Esophagus muscularis mucosa (tissue), 4 donors: ENCODE measurements around the gene MEPE. TPM values are rescaled to one million over a fixed set of nuclear protein-coding genes. Genes with fewer than 3 reads are reported as not detected.
A peak's percentile ranks its signal among the peaks of the same experiment; 100 is the strongest.

ENCODE experiments used
- DNase-seq: peaks from one replicate; pipeline ENCODE4 v3.0.0-alpha.2; 2017; ENCODE audit errors: extremely low spot score
- H3K27ac ChIP-seq, 4 donors: fragments of 200-600 bp; sonication (generic); replicated peaks in 1 of 4; 1 replicate in 3 of 4; 2 replicates in 1 of 4; pipeline ENCODE4 v1.5.1; 2016 to 2019; ENCODE audit warnings: mild to moderate bottlenecking in 1 of 4
- H3K27me3 ChIP-seq, 4 donors: fragments of 200-600 bp; sonication (generic); one replicate each; pipeline versions ENCODE4 v1.5.1 to v1.6.0; 2016 to 2019
- H3K36me3 ChIP-seq, 4 donors: fragments of 200-600 bp; sonication (generic); one replicate each; pipeline ENCODE4 v1.5.1; 2016 to 2019
- H3K4me1 ChIP-seq, 4 donors: fragments of 200-600 bp; sonication (generic); one replicate each; pipeline ENCODE4 v1.5.1; 2016 to 2019
- H3K4me3 ChIP-seq, 4 donors: fragments of 200-600 bp; sonication (generic); 1 replicate in 2 of 4; 2 replicates in 2 of 4; pipeline ENCODE4 v1.5.1; 2016 to 2019; ENCODE audit warnings: mild to moderate bottlenecking in 4 of 4, moderate library complexity in 1 of 4
- H3K9me3 ChIP-seq, 4 donors: fragments of 200-600 bp; sonication (generic); 1 replicate in 3 of 4; 2 replicates in 1 of 4; pipeline ENCODE4 v1.5.1; 2016 to 2019
- CTCF ChIP-seq, 3 experiments: fragments of 200-600 bp in 2 of 3; fragments of 450-650 bp in 1 of 3; sonication (generic) in 2 of 3; IDR thresholded peaks; one replicate each; pipeline ENCODE4 v1.5.1; 2017 to 2019; ENCODE audit warnings: antibody characterized with exemption in 3 of 3, mild to moderate bottlenecking in 2 of 3, moderate library complexity in 1 of 3
- EP300 ChIP-seq: sonication (generic); formaldehyde crosslinking; IDR thresholded peaks from one replicate; pipeline ENCODE4 v1.6.1; 2017; ENCODE audit warnings: antibody characterized with exemption
- POLR2A ChIP-seq: fragments of 450-650 bp; IDR thresholded peaks from one replicate; pipeline ENCODE4 v1.6.1; 2017; ENCODE audit warnings: antibody characterized with exemption, moderate library complexity, mild to moderate bottlenecking, low read depth
- POLR2AphosphoS5 ChIP-seq, 2 donors: sonication (generic); formaldehyde crosslinking; IDR thresholded peaks; one replicate each; pipeline ENCODE4 v1.6.1; 2017; ENCODE audit warnings: antibody characterized with exemption in 2 of 2
- WGBS: methylation state at CpG from one replicate; pipeline ENCODE4 v1.1.5; 2018; 5-methylcytosine and 5-hydroxymethylcytosine counted together
- intact Hi-C: fragments of 100-400 bp; cut with DNase I; formaldehyde crosslinking; loops from one replicate; pipeline ENCODE4 v1.15.1; 2023
- total RNA-seq, 4 donors: library from RNA; depleted of rRNA; stranded (reverse); fragments of >200 nt; gene quantifications; one replicate each; pipeline versions ENCODE4 v1.1.0 to v1.2.1, GENCODE V29; 2016

The MEPE gene
- total RNA-seq, 4 donors from 2014 or later, result not detected

GRCh38 chr4:87846226-87846625, 13.5 kb downstream of the MEPE start:
- no peak for DNase-seq
- intact Hi-C loops, result loop anchor here (5.0 to 10.0 kb wide), 3 partner anchors 381 to 909 kb away; partner anchors contain the start of gene AFF1
- peaks cover 5 to 13% (median 11%) of the 10 kb centered on the region in 4 donors for H3K4me1 ChIP-seq
- no peaks in the 10 kb centered on the region for H3K36me3 ChIP-seq
- no peak overlapping the region for H3K27ac ChIP-seq
- WGBS, result 91% methylated on average over 5 of the region's 5 CpGs
- H3K27me3 ChIP-seq, result no peaks in the 10 kb centered on the region
- no peaks in the 10 kb centered on the region for H3K9me3 ChIP-seq
- no peak overlapping the region for H3K4me3 ChIP-seq
- TF ChIP-seq POLR2A (no peak), EP300 (no peak), POLR2AphosphoS5 (IDR thresholded peaks at IDR 0.05) (no peak), CTCF (IDR thresholded peaks at IDR 0.05) (no peak)

- Histone ChIP-seq H3K4me1 (peaks cover 1 to 13% (median 10%) of the 10 kb centered on the region in 4 donors), H3K27ac (peak overlapping the region in 2 of 4 donors; percentile 15 to 42), H3K36me3 (no peaks in the 10 kb centered on the region), H3K27me3 (no peaks in the 10 kb centered on the region), H3K4me3 (peak overlapping the region; percentile 27 to 44 (median 33)), H3K9me3 (no peaks in the 10 kb centered on the region)
- 24% methylated on average over 15 of the region's 15 CpGs for WGBS
- TF ChIP-seq CTCF (IDR thresholded peaks at IDR 0.05), result peak; percentile 60 to 67 (median 63)
- TF ChIP-seq POLR2AphosphoS5 (IDR thresholded peaks at IDR 0.05), result no peak
- DNase-seq, result no peak
- intact Hi-C loops, result loop anchor here (5.0 to 10.0 kb wide), 3 partner anchors 384 to 911 kb away; partner anchors contain the start of gene AFF1
Measured at GRCh38 chr4:87848622-87849351, 16.0 kb downstream of the MEPE start.

- Histone ChIP-seq H3K36me3 (no peaks in the 10 kb centered on the region), H3K27ac (no peak overlapping the region), H3K9me3 (no peaks in the 10 kb centered on the region), H3K4me1 (peaks cover 0 to 13% (median 9%) of the 10 kb centered on the region in 4 donors), H3K27me3 (no peaks in the 10 kb centered on the region), H3K4me3 (no peak overlapping the region)
- intact Hi-C loops, result loop anchor here (5.0 to 10.0 kb wide), 3 partner anchors 385 to 912 kb away; partner anchors contain the start of gene AFF1
- WGBS, result 65% methylated on average over 4 of the region's 4 CpGs
- DNase-seq, result no peak
- TF ChIP-seq POLR2A (no peak), CTCF (IDR thresholded peaks at IDR 0.05) (no peak), EP300 (no peak), POLR2AphosphoS5 (IDR thresholded peaks at IDR 0.05) (no peak)
Measured at GRCh38 chr4:87849612-87850011, 16.8 kb downstream of the MEPE start.

- intact Hi-C loops, result no loop called here
- no peak overlapping the region for H3K4me3 ChIP-seq
- H3K27me3 ChIP-seq, result no peaks in the 10 kb centered on the region
- H3K9me3 ChIP-seq, result no peaks in the 10 kb centered on the region
- no peaks in the 10 kb centered on the region for H3K36me3 ChIP-seq
- no peak for DNase-seq
- 84% methylated on average over 8 of the region's 8 CpGs for WGBS
- peaks cover 0 to 13% (median 9%) of the 10 kb centered on the region in 4 donors for H3K4me1 ChIP-seq
- TF ChIP-seq POLR2AphosphoS5 (IDR thresholded peaks at IDR 0.05), result no peak
- no peak for TF ChIP-seq CTCF (IDR thresholded peaks at IDR 0.05)
- no peak overlapping the region for H3K27ac ChIP-seq
Measured at GRCh38 chr4:87851332-87851731, 18.6 kb downstream of the MEPE start.
